ENCODE results near the gene ZBTB2.
"Not testable (repeated sequence)": the region's sequence is repeated elsewhere in the genome, so short reads cannot be mapped to it uniquely, and the experiment has no call there.

ZBTB2 gene

GRCh38 chr6:151365233-151365632 is 26.1 kb downstream of the ZBTB2 start:
- DNase-seq, result no peak

- no peak for DNase-seq
These were observed 31.9 kb downstream of the ZBTB2 start for GRCh38 chr6:151359486-151359885.

- DNase-seq, result no peak
These were observed 32.9 kb downstream of the ZBTB2 start for GRCh38 chr6:151358475-151358874.

- no peak for DNase-seq
These were observed 33.5 kb downstream of the ZBTB2 start for GRCh38 chr6:151357758-151358436.

- not testable (repeated sequence) for DNase-seq
These were observed 34.4 kb downstream of the ZBTB2 start for GRCh38 chr6:151356983-151357382.

- no peak for DNase-seq
These were observed 37.6 kb downstream of the ZBTB2 start for GRCh38 chr6:151353795-151354194.

- no peak for DNase-seq
These were observed 38.7 kb downstream of the ZBTB2 start for GRCh38 chr6:151352410-151353396.

- no peak for DNase-seq
These were observed 39.6 kb downstream of the ZBTB2 start for GRCh38 chr6:151351731-151352130.

GRCh38 chr6:151351146-151351700 is 40.1 kb downstream of the ZBTB2 start:
- no peak for DNase-seq

- DNase-seq, result no peak
These were observed 40.8 kb downstream of the ZBTB2 start for GRCh38 chr6:151350442-151351145.

GRCh38 chr6:151349651-151350270 is 41.6 kb downstream of the ZBTB2 start:
- no peak for DNase-seq

GRCh38 chr6:151342750-151343149 is 48.6 kb downstream of the ZBTB2 start:
- not testable (repeated sequence) for DNase-seq

GRCh38 chr6:151341476-151342195 is 49.7 kb downstream of the ZBTB2 start:
- DNase-seq, result no peak

- no peak for DNase-seq
These were observed 51.0 kb downstream of the ZBTB2 start for GRCh38 chr6:151340219-151340978.

- no peak for DNase-seq
These were observed 52.0 kb downstream of the ZBTB2 start for GRCh38 chr6:151339369-151339768.

GRCh38 chr6:151338651-151339200 is 52.6 kb downstream of the ZBTB2 start:
- DNase-seq, result no peak

- DNase-seq, result no peak
These were observed 55.4 kb downstream of the ZBTB2 start for GRCh38 chr6:151335930-151336329.

- DNase-seq, result no peak
These were observed 61.1 kb downstream of the ZBTB2 start for GRCh38 chr6:151330130-151330696.

- DNase-seq, result no peak
These were observed 64.3 kb downstream of the ZBTB2 start for GRCh38 chr6:151327101-151327500.

- no peak for DNase-seq
These were observed 65.1 kb downstream of the ZBTB2 start for GRCh38 chr6:151326116-151326825.
